ENCODE data around the gene MINDY1. TPM values are rescaled to one million over a fixed set of nuclear protein-coding genes. Genes with fewer than 3 reads are reported as not detected.

Gene MINDY1
- total RNA-seq, 1 donor from 2014 or later = 14.6 TPM

DNA sequence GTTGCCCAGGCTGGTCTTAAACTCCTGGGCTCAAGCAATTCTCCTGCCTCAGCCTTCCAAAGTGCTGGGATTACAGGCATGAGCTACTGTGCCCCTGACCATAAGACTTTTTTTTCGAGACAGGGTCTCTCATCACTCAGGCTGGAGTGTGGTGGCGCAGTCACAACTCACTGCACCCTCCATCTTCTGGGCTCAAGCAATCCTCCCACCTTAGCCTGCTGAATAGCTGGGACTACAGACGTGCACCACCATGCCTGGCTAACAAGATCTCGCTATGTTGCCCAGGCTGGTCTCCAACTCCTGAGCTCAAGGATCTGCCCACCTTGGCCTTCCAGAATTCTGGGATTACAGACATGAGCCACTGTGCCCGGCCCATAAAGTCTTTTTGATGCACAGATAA is 42.8 kb upstream of the MINDY1 start:
- TF ChIP-seq CTCF (conservative IDR thresholded peaks at IDR 0.05; ENCODE audit: low read depth, low read length) = no peak
- DNase-seq (ENCODE audit: low read depth) = no peak
- H3K4me3 ChIP-seq (ENCODE audit: low read depth, low read length) = no peak overlapping the region

DNA sequence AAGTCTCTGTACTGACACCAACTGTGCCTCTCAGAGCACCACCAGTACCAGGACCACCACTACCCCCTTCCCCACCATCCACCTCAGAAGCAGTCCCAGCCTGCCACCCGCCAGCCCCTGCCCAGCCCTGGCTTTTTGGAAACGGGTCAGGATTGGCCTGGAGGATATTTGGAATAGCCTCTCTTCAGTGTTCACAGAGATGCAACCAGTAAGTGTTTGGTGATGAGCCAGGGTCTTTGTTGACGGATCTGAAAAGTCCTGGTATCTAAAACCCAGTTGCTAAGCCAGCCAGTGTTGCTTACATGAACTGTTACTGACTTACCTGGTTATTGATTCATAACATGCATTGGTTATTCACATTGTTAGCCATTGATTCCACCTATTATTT is 41.9 kb upstream of the MINDY1 start:
- no peak for TF ChIP-seq CTCF (conservative IDR thresholded peaks at IDR 0.05; ENCODE audit: low read depth, low read length)
- DNase-seq (ENCODE audit: low read depth) = no peak
- H3K4me3 ChIP-seq (ENCODE audit: low read depth, low read length) = peak overlapping the region; percentile 73

GRCh38 chr1:151047925-151048644 is 41.4 kb upstream of the MINDY1 start:
- no peak for DNase-seq (ENCODE audit: low read depth)
- H3K4me3 ChIP-seq (ENCODE audit: low read depth, low read length) = peak overlapping the region; percentile 73
- peak; percentile 59 for TF ChIP-seq CTCF (conservative IDR thresholded peaks at IDR 0.05; ENCODE audit: low read depth, low read length)

DNA sequence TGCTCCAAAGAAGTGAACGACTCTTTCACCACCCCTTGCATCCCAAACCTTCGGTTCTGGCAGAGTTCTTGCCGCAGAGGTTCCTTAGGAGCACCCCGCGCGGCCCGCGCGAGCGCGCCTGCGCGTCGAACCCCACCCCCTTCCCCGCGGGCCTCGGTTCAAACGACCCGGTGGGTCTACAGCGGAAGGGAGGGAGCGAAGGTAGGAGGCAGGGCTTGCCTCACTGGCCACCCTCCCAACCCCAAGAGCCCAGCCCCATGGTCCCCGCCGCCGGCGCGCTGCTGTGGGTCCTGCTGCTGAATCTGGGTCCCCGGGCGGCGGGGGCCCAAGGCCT is 40.9 kb upstream of the MINDY1 start, which contains the start of gene C1orf56:
Gene C1orf56 (plus strand): TSS at position 161 of the 334 bp plus-strand sequence. CDS start 97 bp downstream, at position 258.
- peak within 1 kb of the TSS; percentile 73 for H3K4me3 ChIP-seq (ENCODE audit: low read depth, low read length)
- TF ChIP-seq CTCF (conservative IDR thresholded peaks at IDR 0.05; ENCODE audit: low read depth, low read length) = no peak
- DNase-seq (ENCODE audit: low read depth) = no peak

DNA sequence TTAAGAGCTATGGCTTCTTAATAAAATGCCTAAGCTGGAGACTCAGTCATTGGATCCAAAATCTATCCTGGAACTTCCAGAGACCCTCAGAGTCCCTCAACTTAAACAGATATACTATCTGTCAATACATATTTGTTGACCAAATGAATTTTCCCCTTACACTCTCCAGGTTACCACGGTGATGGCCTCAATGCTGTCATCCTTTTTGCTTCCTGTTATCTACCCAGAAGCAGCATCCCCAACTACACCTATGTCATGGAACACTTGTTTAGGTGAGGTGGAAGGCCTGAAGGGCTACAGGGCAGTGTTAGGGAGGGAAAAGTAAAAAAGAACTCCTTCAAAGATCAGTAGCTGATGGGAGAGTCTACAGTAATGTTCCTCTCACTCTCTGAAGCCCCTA is 36.5 kb upstream of the MINDY1 start:
- no peak for TF ChIP-seq CTCF (conservative IDR thresholded peaks at IDR 0.05; ENCODE audit: low read depth, low read length)
- H3K4me3 ChIP-seq (ENCODE audit: low read depth, low read length) = no peak overlapping the region
- DNase-seq (ENCODE audit: low read depth) = no peak

DNA sequence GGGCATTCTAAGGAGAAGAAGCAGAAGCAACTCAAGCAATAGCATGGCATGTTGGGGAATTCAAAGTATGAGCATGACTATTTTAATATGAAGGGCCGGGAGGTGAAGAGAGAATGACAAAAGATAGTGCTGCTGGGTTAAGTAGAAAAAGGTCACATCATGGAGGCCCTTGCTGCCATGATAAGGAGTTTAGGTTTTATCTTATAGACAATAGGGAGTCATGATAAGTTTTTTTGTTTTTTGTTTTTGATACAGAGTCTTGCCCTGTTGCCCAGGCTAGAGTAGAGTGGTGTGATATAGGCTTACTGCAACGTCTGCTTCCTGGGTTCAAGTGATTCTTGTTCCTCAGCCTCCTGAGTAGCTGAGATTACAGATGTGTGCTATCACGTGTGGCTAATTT is 32.8 kb upstream of the MINDY1 start:
- no peak overlapping the region for H3K4me3 ChIP-seq (ENCODE audit: low read depth, low read length)
- TF ChIP-seq CTCF (conservative IDR thresholded peaks at IDR 0.05; ENCODE audit: low read depth, low read length) = no peak
- DNase-seq (ENCODE audit: low read depth) = no peak

- no peak overlapping the region for H3K4me3 ChIP-seq (ENCODE audit: low read depth, low read length)
- no peak for TF ChIP-seq CTCF (conservative IDR thresholded peaks at IDR 0.05; ENCODE audit: low read depth, low read length)
- DNase-seq (ENCODE audit: low read depth) = no peak
Observed at GRCh38 chr1:151037032-151037431, 30.3 kb upstream of the MINDY1 start.
